GM12892 (cell line): ENCODE measurements around the gene GABRB2.

Experiments
- DNase-seq: peaks from one replicate; pipeline ENCODE4 v3.0.0; 2011; ENCODE audit not compliant: insufficient read length
- FAIRE-seq: peaks from 2 replicates; lab custom pipeline; 2011; peaks lifted over from hg19 to GRCh38; lab: Jason Lieb, UNC
- POLR2A ChIP-seq: IDR thresholded peaks from 2 replicates; pipeline ENCODE4 v1.6.1; 2011; ENCODE audit warnings: low read depth, low read length, control low read depth
- POLR2AphosphoS5 ChIP-seq: IDR thresholded peaks from 2 replicates; pipeline ENCODE4 v1.6.1; 2011; ENCODE audit warnings: low read depth, low read length, control low read depth
- TAF1 ChIP-seq: IDR thresholded peaks from 2 replicates; pipeline ENCODE4 v1.6.1; 2011; ENCODE audit warnings: low read depth, mild to moderate bottlenecking, control low read depth, low read length, borderline replicate concordance

The GABRB2 gene

GRCh38 chr5:161467703-161468102, 78.8 kb downstream of the GABRB2 start:
- no peak for DNase-seq
- no peak for FAIRE-seq
- TF ChIP-seq POLR2A (no peak), TAF1 (no peak), POLR2AphosphoS5 (no peak)

GRCh38 chr5:161460741-161461140, 85.8 kb downstream of the GABRB2 start:
- FAIRE-seq = no peak
- TF ChIP-seq TAF1 = no peak
- TF ChIP-seq POLR2A = no peak
- no peak for TF ChIP-seq POLR2AphosphoS5
- no peak for DNase-seq

- DNase-seq (no peak), FAIRE-seq (no peak)
- TF ChIP-seq POLR2A (no peak), POLR2AphosphoS5 (no peak), TAF1 (no peak)
Measured at GRCh38 chr5:161446655-161447054, 99.9 kb downstream of the GABRB2 start.

GRCh38 chr5:161442471-161442870, 104.1 kb downstream of the GABRB2 start:
- no peak for TF ChIP-seq POLR2A
- TF ChIP-seq POLR2AphosphoS5 = no peak
- TF ChIP-seq TAF1 = no peak
- no peak for FAIRE-seq
- no peak for DNase-seq

- FAIRE-seq (no peak), DNase-seq (no peak)
- no peak for TF ChIP-seq POLR2AphosphoS5
- TF ChIP-seq POLR2A = no peak
- TF ChIP-seq TAF1 = no peak
Measured at GRCh38 chr5:161432798-161433197, 113.7 kb downstream of the GABRB2 start.

- FAIRE-seq = no peak
- no peak for TF ChIP-seq TAF1
- TF ChIP-seq POLR2A = no peak
- no peak for TF ChIP-seq POLR2AphosphoS5
- no peak for DNase-seq
Measured at GRCh38 chr5:161431963-161432362, 114.6 kb downstream of the GABRB2 start.

- FAIRE-seq = no peak
- no peak for DNase-seq
- TF ChIP-seq POLR2A (no peak), TAF1 (no peak), POLR2AphosphoS5 (no peak)
Measured at GRCh38 chr5:161421067-161421466, 125.5 kb downstream of the GABRB2 start.

- DNase-seq (no peak), FAIRE-seq (no peak)
- no peak for TF ChIP-seq TAF1
- TF ChIP-seq POLR2A = no peak
- TF ChIP-seq POLR2AphosphoS5 = no peak
Measured at GRCh38 chr5:161420521-161420920, 126.0 kb downstream of the GABRB2 start.

GRCh38 chr5:161414896-161415295, 131.6 kb downstream of the GABRB2 start:
- TF ChIP-seq TAF1 = no peak
- no peak for FAIRE-seq

GRCh38 chr5:161414037-161414436, 132.5 kb downstream of the GABRB2 start:
- DNase-seq (no peak), FAIRE-seq (peak; percentile 61)
- TF ChIP-seq POLR2AphosphoS5 (no peak), TAF1 (no peak), POLR2A (no peak)

More at GRCh38 chr5:161414896-161415295, 131.6 kb downstream of the GABRB2 start:
- no peak for DNase-seq

GRCh38 chr5:161412792-161413191, 133.7 kb downstream of the GABRB2 start:
- FAIRE-seq = no peak
- no peak for TF ChIP-seq TAF1
- TF ChIP-seq POLR2AphosphoS5 = no peak
- TF ChIP-seq POLR2A = no peak
- no peak for DNase-seq

GRCh38 chr5:161411156-161411555, 135.4 kb downstream of the GABRB2 start:
- FAIRE-seq = no peak
- no peak for DNase-seq
- no peak for TF ChIP-seq POLR2AphosphoS5
- no peak for TF ChIP-seq POLR2A
- TF ChIP-seq TAF1 = no peak

- no peak for FAIRE-seq
- TF ChIP-seq POLR2AphosphoS5 (no peak), POLR2A (no peak), TAF1 (no peak)
- no peak for DNase-seq
Measured at GRCh38 chr5:161410640-161411039, 135.9 kb downstream of the GABRB2 start.
